NOMO-1 (cell line): ENCODE measurements around the gene OR9Q2.
"Not testable (repeated sequence)": the region's sequence is repeated elsewhere in the genome, so short reads cannot be mapped to it uniquely, and the experiment has no call there.

Experiments used
- DNase-seq, 2 experiments: peaks; one replicate each; lab custom pipeline; 2025; ENCODE audit not compliant: unreplicated experiment in 2 of 2; lab: John Stamatoyannopoulos, UW

Gene OR9Q2, protein sequence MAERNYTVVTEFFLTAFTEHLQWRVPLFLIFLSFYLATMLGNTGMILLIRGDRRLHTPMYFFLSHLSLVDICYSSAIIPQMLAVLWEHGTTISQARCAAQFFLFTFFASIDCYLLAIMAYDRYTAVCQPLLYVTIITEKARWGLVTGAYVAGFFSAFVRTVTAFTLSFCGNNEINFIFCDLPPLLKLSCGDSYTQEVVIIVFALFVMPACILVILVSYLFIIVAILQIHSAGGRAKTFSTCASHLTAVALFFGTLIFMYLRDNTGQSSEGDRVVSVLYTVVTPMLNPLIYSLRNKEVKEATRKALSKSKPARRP

DNA sequence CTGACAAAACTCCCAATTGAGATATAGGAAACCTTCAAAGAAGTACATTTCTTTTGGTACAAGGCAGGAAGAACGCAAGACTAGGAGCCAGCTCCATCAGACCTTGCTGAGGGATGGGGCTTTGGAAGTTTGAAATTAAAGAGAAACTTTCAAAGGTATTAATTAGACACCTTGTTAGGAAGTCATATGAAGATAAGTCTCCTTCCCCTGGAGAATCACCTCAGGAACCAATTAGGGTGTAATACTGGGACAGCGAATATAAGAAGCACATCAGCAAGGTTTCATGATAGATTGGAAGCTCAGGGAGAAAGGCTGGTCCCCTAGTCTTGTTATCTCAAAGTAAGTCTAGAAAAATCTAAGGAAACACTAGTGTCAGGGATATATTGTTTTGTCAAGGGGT lies at the start of gene OR9Q2:
OR9Q2 (plus strand) TSS at position 301 of the 400 bp plus-strand sequence. CDS start 1,421 bp downstream, outside the sequence.
- DNase-seq, result no peak

DNA sequence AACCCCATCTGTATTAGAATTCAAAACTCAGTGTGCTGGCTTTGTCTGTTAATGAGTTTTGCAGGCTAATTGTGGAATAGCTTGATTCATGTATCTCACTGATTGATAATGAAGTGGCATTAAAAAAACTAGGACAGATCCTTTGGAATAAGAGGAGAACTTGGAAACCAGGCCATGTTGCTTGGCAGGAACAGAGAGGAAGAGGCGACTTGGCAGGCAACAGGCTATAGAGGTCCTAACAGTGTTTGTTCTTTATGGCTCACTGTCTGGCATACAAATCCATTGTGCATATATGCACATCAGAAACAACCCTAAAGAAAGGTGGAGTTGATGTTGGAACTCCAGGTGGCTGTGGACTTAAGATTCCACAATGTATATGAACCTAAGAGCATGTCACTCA lies 46.1 kb upstream of the OR9Q2 start:
- no peak for DNase-seq

DNA sequence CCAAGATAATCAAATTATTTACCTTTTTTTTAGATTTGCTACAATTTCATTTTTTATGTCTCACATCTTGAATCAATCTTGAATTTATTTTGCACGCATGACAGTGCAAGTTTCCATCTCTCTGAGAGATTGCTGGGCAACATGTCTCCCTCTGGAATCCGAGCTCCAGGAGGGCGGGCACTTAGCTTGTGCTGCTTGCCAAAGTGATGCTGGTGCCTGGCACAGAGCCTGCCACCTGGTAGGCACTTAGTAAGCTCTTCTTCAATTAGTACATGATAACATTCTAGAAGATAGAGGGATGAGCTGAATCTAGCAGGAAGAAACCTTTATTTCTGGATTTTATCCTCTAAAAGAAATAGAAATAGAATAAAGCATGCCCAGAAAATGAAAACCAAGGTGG lies 36.1 kb upstream of the OR9Q2 start:
- DNase-seq, result no peak

DNA sequence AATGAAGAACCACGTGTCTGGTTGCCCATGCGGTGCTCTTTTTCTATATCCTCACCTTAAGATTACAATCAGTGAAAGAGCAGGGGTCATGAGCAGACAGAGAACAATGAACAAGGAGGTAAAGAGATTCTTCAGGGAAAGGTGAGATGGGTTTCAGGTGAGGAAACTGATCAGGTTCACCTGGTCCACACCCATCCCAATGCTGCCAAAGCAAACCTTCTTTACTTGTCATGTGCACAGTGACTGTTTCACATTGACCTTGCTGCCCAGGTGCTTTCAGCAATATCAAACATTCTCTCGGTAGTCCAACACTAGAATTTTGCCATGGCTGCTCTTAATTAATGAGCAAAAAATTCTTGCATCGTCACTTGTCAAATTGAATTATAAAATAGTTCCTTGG lies 24.5 kb upstream of the OR9Q2 start:
- DNase-seq, result no peak

DNA sequence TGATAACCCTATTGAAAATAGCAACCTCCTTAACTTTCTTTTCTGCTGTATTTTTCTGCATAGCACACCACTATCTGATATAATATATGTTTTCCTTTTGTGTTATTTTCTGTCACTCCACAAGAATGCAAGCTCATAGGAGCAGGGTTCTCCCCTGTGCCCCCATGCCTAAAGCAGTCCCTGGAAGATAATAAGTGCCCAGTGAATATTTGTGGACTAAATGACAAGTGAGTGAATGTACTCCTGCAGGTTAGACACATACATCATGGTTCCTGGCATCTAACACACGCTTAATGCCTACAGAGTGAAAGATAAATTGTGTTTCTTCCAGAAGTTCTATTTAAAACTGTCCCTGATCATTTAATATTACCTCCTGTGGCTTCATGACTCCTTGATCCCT lies 23.9 kb upstream of the OR9Q2 start:
- no peak for DNase-seq

DNA sequence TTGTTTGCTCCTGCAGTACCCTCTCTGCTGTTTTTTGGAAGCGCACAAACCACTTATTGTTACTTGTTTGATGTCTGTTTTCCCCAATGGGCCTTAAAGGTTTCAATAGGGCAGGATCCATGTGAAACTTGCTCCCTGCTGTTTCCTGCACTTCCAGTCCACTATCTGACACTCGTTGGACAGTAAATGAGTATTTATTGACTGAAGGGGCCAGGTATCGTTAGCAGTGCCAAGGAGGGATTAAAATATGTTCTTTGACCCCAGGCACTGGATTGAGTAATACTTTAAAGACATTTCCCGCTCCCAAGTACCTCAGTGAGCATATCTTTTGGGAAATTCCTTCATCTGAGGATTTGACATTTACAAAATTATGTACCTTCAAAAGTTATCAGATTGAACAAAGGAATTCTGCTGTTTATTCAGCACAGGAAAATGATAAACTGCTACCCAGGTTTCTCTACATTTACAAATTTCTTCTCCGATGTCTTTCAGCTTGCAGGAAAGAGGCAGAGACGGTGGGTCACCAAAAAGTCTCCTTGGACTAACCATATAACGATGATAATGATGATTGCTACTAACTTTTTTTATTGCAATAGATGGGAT lies 23.3 kb upstream of the OR9Q2 start:
- no peak for DNase-seq

DNA sequence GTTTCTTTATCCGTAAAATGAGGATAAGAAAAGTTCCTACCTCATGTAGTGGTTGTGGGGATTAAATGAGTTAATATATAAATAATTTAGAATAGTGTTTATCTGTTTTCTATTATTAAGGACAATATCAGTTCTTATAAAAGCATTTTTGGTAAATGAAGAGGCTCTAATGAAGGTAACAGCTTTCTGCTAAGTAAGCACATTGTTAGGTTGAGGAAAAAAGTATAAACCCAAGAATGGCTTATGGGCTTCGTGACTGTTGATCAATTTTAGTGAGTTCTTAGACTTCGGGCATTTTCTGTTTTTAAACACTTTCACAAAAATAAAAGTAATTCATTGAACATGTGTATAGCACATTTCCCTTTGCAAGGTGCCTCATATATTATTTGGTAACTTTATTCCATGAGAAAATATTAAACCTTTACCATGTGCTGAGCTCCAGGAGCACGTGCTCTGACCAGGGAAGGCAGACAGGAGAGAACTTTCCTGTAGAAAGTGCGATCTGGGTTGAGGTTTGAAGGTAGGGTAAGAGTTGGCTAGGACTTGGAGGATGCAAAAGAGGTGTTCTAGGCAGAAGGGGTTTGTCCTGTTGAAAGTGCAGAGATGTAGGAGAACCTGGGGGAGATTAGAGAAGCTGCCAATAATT lies 11.3 kb upstream of the OR9Q2 start:
- no peak for DNase-seq

DNA sequence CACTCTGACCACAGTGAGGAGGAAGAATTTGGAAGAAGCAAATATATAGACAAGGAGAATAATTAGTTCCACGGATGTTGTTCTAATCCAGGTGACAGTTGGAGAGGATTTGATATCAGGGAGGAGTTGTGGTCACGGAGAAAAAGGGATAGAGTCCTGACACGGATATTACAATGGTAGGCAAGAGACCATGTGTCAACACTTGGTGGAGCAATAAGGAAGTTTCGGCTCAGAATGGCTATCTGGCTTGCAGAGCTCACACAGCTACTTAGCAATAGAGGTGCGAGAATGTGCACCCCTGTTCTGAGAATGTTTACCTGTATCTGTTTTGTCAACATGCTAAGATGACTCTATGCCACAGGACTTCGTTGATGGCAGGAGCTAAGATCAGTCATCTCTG lies 10.4 kb upstream of the OR9Q2 start:
- no peak for DNase-seq

DNA sequence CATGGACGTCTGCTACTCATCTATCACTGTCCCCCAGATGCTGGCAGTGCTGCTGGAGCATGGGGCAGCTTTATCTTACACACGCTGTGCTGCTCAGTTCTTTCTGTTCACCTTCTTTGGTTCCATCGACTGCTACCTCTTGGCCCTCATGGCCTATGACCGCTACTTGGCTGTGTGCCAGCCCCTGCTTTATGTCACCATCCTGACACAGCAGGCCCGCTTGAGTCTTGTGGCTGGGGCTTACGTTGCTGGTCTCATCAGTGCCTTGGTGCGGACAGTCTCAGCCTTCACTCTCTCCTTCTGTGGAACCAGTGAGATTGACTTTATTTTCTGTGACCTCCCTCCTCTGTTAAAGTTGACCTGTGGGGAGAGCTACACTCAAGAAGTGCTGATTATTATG lies 9.2 kb upstream of the OR9Q2 start:
- DNase-seq, result no peak

DNA sequence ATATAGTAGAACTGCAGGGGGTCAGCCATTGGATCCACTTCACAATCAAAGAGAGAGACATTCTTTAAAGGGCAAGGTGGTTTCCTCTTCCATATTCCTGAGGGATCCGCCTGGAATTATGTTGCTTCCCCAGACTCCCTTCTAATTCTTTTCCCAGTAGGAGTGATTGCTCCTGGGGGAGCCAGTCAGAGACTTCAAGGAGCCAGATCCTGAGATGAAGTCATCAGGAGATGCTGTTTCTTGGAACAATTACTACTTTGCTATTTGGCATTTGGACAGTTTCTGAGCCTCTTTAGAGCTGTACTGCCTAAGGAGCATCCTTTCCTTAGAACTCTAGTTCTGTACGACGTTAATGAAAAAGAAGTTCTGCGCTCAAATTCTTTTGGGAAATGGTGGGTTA lies 1.9 kb upstream of the OR9Q2 start:
- no peak for DNase-seq

DNA sequence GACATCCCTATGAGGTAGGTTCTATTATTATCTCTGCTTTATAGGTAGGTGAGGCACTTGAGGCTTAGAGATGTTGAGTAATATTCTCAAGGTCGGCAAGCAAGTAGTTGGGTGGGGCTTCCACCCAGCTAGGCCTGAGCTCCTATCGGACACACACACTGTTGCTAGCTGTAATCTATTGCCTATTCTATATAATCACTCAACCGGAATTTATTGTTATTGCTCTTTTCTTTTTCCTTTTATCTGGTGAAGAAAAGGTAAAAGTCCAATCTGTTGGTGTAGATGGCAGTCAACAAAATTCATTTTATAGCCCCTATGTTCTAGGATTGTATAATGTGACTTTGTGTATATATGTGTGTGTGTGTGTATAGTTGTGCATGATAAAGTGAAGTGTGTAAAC lies 3.4 kb downstream of the OR9Q2 start:
- no peak for DNase-seq

DNA sequence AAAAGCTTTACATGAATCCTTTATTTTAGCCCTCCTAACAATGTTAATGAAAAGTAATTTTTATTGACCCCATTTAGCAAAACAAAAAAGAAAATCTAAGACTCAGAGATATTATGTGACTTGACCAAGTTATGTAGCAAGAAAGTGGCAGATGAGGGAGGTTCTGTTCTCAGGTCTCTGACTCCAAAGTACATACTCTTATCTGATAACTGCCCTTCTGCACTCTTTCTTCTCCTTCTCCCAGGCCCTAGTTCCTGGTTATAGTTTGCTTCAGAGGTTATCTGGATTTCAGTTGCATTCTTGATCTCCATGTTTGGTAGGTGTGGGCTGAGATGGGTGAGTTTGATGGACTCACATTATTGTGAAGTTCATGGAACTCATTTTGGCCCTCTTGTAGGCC lies 4.5 kb downstream of the OR9Q2 start:
- DNase-seq, result no peak

DNA sequence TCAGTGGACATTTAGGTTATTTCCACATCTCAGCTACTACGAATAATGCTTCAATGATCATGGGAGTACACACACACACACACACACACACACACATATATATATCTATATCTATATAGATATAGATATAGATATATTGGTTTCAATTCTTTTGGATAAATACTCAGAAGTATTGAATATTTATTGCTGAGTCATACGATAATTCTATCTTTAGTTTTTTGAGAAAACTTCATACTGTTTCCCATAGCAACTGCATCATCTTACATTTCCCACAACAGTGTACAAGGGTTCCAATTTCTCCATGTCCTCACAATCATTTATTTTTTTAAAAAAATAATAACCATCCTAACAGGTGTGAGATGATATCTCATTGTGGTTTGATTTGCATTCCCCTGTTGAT lies 7.1 kb downstream of the OR9Q2 start:
- DNase-seq, result no peak

DNA sequence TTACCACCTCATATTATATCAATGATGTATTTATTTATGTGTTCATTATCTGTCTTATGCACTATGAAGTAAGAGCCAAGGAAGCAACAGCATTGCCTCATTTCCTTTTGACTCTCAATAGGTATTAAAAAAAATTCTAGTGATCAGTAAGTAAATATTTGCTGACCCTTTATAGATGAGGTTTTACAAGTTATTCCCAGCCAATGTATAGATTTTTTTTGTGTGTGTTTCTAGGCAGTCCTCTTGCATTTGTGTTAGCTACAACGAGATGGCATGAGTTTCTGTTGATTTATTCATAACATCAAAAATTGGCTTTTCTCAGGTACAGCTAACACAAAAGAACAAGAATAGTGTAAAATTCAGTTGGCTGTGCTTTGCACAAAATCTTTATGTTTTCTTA lies 10.4 kb downstream of the OR9Q2 start:
- DNase-seq, result no peak

DNA sequence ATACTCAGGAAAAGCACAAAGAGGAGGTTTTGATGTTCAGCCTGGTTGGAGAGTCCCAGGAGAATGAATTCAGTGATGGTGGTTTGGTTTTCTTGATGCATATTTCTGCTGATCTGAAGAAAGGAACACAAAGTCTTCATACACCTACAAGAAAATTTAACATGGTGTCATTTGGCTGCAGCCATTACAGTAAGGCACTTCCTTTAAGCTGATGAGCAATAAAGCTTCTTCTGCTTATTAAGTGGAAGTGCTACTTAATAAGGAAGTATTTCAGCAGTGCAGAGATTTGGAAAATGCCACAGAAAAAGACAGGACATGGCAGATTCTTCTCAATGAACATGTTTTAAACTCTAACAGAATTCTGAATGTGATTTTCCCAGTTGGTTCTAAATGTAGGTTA lies 15.2 kb downstream of the OR9Q2 start, which contains the start of gene OR1S2:
OR1S2 (minus strand) TSS at position 101 of the 400 bp plus-strand sequence; CDS start at position 101, 0 bp downstream.
- DNase-seq, result no peak

DNA sequence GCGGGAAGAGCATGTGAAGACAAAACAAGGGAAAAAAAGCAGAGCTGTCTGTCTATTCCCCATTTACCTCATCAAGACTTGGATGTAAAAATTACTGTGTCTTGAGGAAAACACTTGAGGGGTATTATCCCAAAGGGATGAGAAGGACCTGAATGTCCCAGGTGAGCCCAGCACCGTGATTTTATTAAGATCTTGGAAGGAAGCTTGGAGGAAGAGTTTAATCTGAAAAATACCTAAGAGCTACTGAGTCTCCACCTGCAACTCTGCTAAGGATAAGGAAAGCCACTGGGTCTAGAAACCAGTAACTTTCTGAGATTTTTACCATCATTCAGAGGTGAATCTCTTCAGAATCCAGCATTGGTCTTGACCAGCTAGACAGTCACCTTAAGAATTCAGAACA lies 23.6 kb downstream of the OR9Q2 start, which contains the start of gene OR1S1:
OR1S1 (plus strand) TSS at position 301 of the 400 bp plus-strand sequence.
- not testable (repeated sequence) for DNase-seq

DNA sequence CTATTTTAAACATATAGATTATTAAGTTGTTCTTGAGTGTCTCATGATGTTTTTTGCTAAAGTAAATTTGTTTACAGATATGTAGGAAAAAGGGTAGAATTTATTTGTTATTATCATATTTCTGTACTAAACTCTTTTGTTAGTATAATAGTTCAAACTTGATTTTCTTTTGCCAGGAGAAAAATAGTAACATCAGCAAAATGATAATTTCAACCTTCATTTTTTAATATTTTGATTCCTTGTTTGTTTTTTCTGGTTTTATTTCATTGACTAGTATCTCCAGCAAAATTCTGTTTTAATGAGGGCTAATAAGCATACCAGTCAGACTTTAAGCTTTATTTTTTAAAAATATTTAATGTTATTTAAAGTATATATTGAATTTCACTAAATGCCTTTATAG lies 27.6 kb downstream of the OR9Q2 start:
- no peak for DNase-seq

DNA sequence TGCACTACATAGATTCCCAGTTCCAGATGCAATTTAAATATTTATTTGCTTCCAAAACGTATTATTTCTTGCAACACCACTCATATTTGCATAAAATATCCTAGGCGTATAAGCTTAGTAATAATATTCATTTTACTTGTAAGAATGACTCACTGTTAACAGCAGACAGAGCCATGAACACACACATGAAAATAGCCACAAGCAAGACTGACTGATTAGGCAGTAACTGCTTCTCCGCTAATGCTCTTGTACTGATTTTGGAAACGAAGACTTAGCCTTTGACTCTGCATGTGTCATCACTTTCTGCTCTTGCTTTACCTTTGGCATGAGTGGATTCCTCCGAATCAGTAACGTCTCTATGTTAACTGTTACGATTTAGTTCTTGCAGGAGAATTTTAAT lies 33.9 kb downstream of the OR9Q2 start:
- no peak for DNase-seq

DNA sequence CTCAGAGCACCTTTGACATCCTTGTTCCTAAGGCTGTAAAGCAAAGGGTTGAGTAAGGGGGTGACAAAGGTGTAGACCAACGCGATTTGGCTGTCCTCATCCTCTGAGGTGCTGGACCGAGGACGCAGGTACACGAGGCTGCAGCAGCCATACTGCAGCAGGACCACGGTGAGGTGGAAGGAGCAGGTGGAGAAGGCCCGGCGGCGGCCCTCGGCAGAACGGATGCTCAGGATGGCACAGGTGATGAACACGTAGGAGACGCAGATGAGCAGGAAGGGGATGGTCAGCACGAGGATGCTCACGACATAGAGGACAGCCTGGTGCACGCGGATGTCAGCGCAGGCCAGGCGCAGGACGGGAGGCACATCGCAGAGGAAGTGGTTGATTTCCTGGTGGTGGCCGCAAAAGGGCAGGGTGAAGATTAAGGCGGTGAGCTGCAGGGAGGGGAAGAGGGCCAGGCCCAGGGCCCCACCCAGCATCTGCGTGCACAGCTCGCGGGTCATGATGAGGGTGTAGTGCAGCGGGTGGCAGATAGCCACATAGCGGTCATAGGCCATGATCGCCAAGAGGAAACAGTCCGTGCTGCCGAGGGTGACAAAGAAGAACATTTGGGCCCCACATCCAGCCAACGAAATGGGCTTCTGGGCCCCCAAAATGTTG lies 39.2 kb downstream of the OR9Q2 start:
- no peak for DNase-seq
